ENCODE measurements around the gene SMIM27. TPM values are rescaled to one million over a fixed set of nuclear protein-coding genes. Genes with fewer than 3 reads are reported as not detected.
"Not testable (repeated sequence)": the region's sequence is repeated elsewhere in the genome, so short reads cannot be mapped to it uniquely, and the experiment has no call there.

SMIM27 gene, protein sequence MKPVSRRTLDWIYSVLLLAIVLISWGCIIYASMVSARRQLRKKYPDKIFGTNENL
- polyA plus RNA-seq (2012; ENCODE audit: insufficient read depth, insufficient read length): 32.3 TPM

- peak within 1 kb of the TSS; percentile 73 for H3K4me3 ChIP-seq (ENCODE audit: low read length)
- DNase-seq (ENCODE audit: low read depth, low spot score): peak; percentile 86
Measured at GRCh38 chr9:32552172-32552872, at the start of gene SMIM27, which contains the start of gene TOPORS. Gene SMIM27 (plus strand): TSS chr9:32552327. CDS start chr9:32552435, 108 bp downstream. Gene TOPORS (minus strand): TSS chr9:32552586. CDS start chr9:32552436, 150 bp downstream.

DNA sequence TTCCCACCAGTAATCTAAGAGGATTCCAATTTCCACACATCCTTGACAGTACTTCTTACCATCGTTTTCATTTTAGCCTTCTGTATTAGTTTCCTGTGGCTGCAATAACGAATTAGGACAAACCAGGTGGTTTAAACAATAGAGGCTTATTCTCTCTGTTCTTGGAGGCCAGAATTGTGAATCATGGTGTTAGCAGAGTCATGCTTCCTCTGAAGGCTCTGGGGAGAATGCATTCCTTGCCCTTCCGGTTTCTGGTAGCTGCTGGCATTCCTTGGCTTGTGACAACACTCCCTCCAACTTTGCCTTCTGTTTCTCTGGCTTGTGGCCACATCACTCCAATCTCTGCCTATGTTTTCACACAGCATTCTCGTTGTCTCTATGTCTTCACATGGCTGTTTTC, 49.7 kb upstream of the SMIM27 start:
- no peak for DNase-seq (ENCODE audit: low read depth, low spot score)
- no peak overlapping the region for H3K4me3 ChIP-seq (ENCODE audit: low read length)

DNA sequence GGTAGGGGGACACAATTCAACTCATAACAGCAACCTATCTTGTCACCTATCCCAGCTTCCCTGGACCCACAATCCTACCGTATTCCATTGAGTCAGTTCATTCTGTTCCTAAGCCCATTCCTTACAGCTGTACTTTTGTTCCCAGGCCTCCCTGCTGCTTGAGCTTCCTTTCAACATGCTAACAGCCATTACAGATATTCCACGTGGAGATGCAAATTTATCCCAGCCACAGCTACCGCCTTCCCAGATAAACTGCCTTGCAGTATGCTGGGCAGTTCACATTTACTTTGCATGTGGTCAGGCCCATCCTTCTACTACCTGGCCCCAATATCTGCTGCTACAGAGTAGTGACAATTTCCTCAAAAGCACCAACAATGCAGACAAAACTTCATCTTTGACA, 49.1 kb upstream of the SMIM27 start:
- no peak overlapping the region for H3K4me3 ChIP-seq (ENCODE audit: low read length)
- DNase-seq (ENCODE audit: low read depth, low spot score): no peak

DNA sequence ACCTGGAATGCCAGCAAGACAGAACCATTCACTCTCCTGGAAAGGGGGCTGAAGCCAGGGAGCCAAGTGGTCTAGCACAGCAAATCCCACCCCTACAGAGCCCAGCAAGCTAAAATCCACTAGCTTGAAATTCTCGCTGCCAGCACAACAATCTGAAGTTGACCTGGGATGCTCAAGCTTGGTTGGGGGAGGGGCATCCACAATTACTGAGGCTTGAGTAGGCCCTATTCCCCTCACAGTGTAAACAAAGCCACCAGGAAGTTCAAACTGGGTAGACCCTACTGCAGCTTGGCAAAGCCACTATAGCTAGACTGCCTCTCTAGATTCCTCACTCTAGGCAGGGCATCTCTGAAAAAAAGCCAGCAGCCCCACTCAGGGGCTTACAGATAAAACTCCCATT, 43.4 kb upstream of the SMIM27 start:
- H3K4me3 ChIP-seq (ENCODE audit: low read length): no peak overlapping the region
- no peak for DNase-seq (ENCODE audit: low read depth, low spot score)

- no peak for DNase-seq (ENCODE audit: low read depth, low spot score)
- H3K4me3 ChIP-seq (ENCODE audit: low read length): no peak overlapping the region
Measured at GRCh38 chr9:32516241-32516640, 35.9 kb upstream of the SMIM27 start.

DNA sequence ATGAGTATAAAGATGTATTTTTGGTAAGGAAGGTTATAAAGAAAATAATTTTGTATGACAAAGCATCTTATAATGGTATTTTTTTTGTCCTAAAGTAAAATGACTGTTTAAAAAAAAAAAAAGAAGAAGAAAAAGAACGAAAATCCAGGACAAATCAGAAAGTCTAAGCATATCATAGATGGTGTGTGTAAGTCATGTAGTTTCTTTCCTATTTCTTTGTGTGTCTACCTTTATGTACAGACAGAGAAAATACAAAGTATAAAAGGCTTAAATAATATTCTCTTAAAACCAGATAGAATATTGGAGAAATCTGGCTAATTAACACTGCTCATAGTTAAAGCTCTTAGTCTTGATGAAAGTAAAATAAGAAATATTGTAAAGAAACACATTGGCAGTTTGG, 33.9 kb upstream of the SMIM27 start:
- no peak overlapping the region for H3K4me3 ChIP-seq (ENCODE audit: low read length)
- no peak for DNase-seq (ENCODE audit: low read depth, low spot score)

DNA sequence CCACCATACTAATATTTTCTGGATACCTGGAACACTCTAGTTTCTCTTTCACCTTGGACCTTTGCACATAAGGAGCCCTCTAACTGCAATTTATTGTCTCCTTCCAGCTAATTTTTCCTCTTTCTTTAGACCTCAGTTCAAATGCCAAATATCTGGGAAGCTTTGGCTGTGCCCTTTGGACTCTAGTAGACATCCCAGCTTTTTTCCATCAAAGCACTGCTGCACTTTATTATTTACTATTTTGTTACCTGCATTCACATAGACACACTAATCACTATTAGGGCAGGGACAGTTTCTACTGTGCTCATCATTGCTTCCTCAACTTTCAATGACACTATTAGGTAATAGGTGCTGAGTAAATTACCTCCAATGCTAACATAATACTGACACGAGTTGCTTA, 28.2 kb upstream of the SMIM27 start:
- DNase-seq (ENCODE audit: low read depth, low spot score): no peak
- no peak overlapping the region for H3K4me3 ChIP-seq (ENCODE audit: low read length)

GRCh38 chr9:32524558-32524891, 27.6 kb upstream of the SMIM27 start:
- not testable (repeated sequence) for H3K4me3 ChIP-seq (ENCODE audit: low read length); DNase-seq (ENCODE audit: low read depth, low spot score)

- no peak for DNase-seq (ENCODE audit: low read depth, low spot score)
- H3K4me3 ChIP-seq (ENCODE audit: low read length): peak overlapping the region; percentile 81
Measured at GRCh38 chr9:32524892-32525708, 27.0 kb upstream of the SMIM27 start.

- H3K4me3 ChIP-seq (ENCODE audit: low read length): peak overlapping the region; percentile 81
- DNase-seq (ENCODE audit: low read depth, low spot score): no peak
Measured at GRCh38 chr9:32525709-32526030, 26.5 kb upstream of the SMIM27 start.

- DNase-seq (ENCODE audit: low read depth, low spot score): peak; percentile 77
- H3K4me3 ChIP-seq (ENCODE audit: low read length): peak within 1 kb of the TSS; percentile 81
Measured at GRCh38 chr9:32526041-32526706, 26.0 kb upstream of the SMIM27 start, which contains the start of gene RIGI. Gene RIGI (minus strand): TSS chr9:32526196. CDS start chr9:32526166, 30 bp downstream.

- no peak for DNase-seq (ENCODE audit: low read depth, low spot score)
- H3K4me3 ChIP-seq (ENCODE audit: low read length): peak overlapping the region; percentile 81
Measured at GRCh38 chr9:32526707-32527048, 25.4 kb upstream of the SMIM27 start.

DNA sequence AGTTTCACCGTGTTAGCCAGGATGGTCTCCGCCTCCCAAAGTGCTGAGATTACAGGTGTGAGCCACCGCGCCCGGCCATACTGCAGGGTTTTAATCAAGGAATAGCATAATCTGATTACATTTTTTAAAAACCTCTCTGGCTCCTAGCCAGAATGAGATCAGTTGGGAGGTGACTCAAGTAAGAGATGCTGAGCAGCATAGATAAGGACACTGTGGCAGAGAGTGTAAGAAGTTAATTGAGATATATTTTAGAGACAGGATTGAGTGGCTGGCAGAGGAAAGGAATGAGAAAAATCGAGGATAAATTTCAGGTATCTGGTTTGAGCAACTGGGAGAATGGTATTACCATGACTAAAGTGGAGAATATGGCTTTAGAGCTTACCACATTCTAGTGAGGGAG, 18.8 kb upstream of the SMIM27 start:
- DNase-seq (ENCODE audit: low read depth, low spot score): no peak

DNA sequence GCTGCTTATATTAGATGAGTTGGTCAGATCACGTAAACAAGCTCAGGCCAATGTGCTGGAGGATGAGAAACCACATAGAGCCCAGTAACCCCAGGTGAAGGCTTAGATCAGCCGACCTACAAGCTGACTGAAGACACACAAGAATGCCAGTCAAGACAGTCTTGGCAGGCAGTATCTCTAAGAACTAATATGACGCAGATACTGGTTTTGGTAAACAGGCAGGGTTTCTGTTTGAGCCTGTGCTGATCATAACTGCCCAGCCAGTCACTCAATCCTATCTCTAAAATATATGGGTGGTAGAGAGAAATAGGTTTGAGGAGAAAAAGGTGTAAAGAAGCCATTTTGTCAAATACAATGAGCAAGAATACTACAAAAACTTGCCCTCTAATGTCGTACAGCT, 18.3 kb upstream of the SMIM27 start:
- DNase-seq (ENCODE audit: low read depth, low spot score): no peak
- no peak overlapping the region for H3K4me3 ChIP-seq (ENCODE audit: low read length)

More for the DNA sequence above, 18.8 kb upstream of the SMIM27 start:
- H3K4me3 ChIP-seq (ENCODE audit: low read length): no peak overlapping the region

DNA sequence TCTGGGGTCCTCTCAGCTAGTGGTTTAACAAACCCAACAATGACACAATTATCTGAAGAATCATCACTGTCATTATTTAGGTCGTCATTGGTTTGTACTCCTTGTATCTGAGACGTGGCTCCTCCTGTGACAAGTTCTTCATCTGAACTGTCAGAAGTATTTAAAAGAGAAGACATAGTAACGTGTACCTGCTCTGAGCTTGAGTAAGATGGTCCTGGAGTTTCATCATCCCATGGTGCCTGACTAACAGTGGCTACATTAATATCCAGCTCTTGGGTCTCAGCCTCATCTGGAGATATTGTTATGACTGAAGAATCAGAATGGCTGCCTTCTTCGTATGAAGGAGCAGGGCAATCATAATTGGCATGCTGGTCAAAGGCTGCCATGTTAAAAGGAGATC, 9.1 kb upstream of the SMIM27 start:
- no peak for DNase-seq (ENCODE audit: low read depth, low spot score)
- H3K4me3 ChIP-seq (ENCODE audit: low read length): no peak overlapping the region

GRCh38 chr9:32545884-32546283, 6.2 kb upstream of the SMIM27 start:
- no peak overlapping the region for H3K4me3 ChIP-seq (ENCODE audit: low read length)
- no peak for DNase-seq (ENCODE audit: low read depth, low spot score)

GRCh38 chr9:32548213-32548612, 3.9 kb upstream of the SMIM27 start:
- DNase-seq (ENCODE audit: low read depth, low spot score); H3K4me3 ChIP-seq (ENCODE audit: low read length): not testable (repeated sequence)

- DNase-seq (ENCODE audit: low read depth, low spot score): no peak
- peak overlapping the region; percentile 73 for H3K4me3 ChIP-seq (ENCODE audit: low read length)
Measured at GRCh38 chr9:32550150-32550561, 2.0 kb upstream of the SMIM27 start.

- H3K4me3 ChIP-seq (ENCODE audit: low read length): peak overlapping the region; percentile 73
- DNase-seq (ENCODE audit: low read depth, low spot score): peak; percentile 94
Measured at GRCh38 chr9:32550562-32551275, 1.4 kb upstream of the SMIM27 start.
